ENCODE results near the gene EEF2K. TPM values are rescaled to one million over a fixed set of nuclear protein-coding genes. Genes with fewer than 3 reads are reported as not detected.

EEF2K gene
- total and polyA plus RNA-seq, 2 donors (not counting 1 experiment from before 2014, with no cell fraction given), result 11.8 to 28.7 TPM

DNA sequence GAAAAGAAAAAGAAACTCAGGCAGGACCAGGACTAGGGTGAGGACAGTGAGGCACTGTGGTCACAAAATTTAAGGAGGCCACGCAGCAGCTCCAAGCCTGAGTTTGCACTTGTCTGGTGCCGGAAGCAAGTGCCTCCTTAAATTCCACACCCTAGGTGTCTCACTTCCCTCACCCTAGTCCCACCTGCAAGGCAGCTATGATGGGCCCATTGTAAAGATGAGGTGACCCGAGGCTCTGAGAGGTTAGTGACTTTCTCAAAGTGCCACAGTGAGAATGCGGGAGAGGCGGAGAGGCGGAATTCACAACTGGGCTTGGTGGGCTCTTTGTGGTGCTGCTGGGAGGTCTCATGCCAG lies 21.5 kb upstream of the EEF2K start:
- H3K27ac ChIP-seq (ENCODE audit: low read length in 2 of 2), result no peak overlapping the region
- no peak overlapping the region for H3K4me3 Mint-ChIP-seq
- H3K79me2 ChIP-seq (ENCODE audit: control insufficient read depth, insufficient read depth, low read length), result no peaks in the 10 kb centered on the region
- H3K27me3 ChIP-seq (replicated peaks in 1 of 4; ENCODE audit: control extremely low read depth in 1 of 4, control insufficient read depth in 3 of 4, insufficient read depth in 4 of 4, low read length in 3 of 4), result no peaks in the 10 kb centered on the region
- H3K27me3 Mint-ChIP-seq, result no peaks in the 10 kb centered on the region
- DNase-seq, result no peak
- no peak overlapping the region for H2AFZ ChIP-seq (ENCODE audit: insufficient read depth, low read depth, low read length, poor library complexity, severe bottlenecking)
- 100% methylated on average over 4 of the region's 6 CpGs for WGBS (ENCODE audit: insufficient coverage)
- no peak overlapping the region for H3K27ac Mint-ChIP-seq
- TF ChIP-seq EZH2 (IDR thresholded peaks at IDR 0.05; ENCODE audit: borderline replicate concordance, insufficient read depth, low read depth, low read length, poor library complexity, severe bottlenecking), result no peak
- TF ChIP-seq, protein P1, sequence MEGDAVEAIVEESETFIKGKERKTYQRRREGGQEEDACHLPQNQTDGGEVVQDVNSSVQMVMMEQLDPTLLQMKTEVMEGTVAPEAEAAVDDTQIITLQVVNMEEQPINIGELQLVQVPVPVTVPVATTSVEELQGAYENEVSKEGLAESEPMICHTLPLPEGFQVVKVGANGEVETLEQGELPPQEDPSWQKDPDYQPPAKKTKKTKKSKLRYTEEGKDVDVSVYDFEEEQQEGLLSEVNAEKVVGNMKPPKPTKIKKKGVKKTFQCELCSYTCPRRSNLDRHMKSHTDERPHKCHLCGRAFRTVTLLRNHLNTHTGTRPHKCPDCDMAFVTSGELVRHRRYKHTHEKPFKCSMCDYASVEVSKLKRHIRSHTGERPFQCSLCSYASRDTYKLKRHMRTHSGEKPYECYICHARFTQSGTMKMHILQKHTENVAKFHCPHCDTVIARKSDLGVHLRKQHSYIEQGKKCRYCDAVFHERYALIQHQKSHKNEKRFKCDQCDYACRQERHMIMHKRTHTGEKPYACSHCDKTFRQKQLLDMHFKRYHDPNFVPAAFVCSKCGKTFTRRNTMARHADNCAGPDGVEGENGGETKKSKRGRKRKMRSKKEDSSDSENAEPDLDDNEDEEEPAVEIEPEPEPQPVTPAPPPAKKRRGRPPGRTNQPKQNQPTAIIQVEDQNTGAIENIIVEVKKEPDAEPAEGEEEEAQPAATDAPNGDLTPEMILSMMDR (IDR thresholded peaks at IDR 0.05), result no peak
- H3K4me2 ChIP-seq (replicated peaks; ENCODE audit: low read depth, low read length, poor library complexity, severe bottlenecking), result no peak overlapping the region
- ATAC-seq (ENCODE audit: low read depth), result no peak
- POLR2A ChIA-PET, result no interaction called here
- H3K9me3 Mint-ChIP-seq (ENCODE audit: insufficient read depth), result no peaks in the 10 kb centered on the region
- H3K4me1 ChIP-seq (ENCODE audit: control insufficient read depth in 2 of 2, insufficient read depth in 2 of 2, low read length in 2 of 2), result peaks cover 17 to 18% of the 10 kb centered on the region in 2 donors
- intact Hi-C loops (cut with micrococcal nuclease), result loop anchor here (1.0 kb wide), 1 partner anchor 113 kb away; the partner anchor contains the start of gene POLR3E
- no peak overlapping the region for H3K9ac ChIP-seq (ENCODE audit: low read length)
- no peaks in the 10 kb centered on the region for H3K9me3 ChIP-seq (ENCODE audit: control extremely low read depth in 1 of 3, control insufficient read depth in 2 of 3, insufficient read depth in 1 of 3, low read length in 2 of 3)
- CTCF ChIA-PET, result interaction anchor here (1.0 to 6.7 kb wide), 4 partner anchors 11 to 184 kb away, joined by 3 to 53 read pairs (median 5); partner anchors contain the start of genes PDZD9 and POLR3E
- H3K36me3 ChIP-seq (replicated peaks in 1 of 2; ENCODE audit: control extremely low read depth in 1 of 2, control insufficient read depth in 1 of 2, extremely low read depth in 1 of 2, insufficient read depth in 2 of 2, low read length in 1 of 2), result no peaks in the 10 kb centered on the region
- peaks cover 16% of the 10 kb centered on the region for H3K4me1 Mint-ChIP-seq
- no peaks in the 10 kb centered on the region for H4K20me1 ChIP-seq (ENCODE audit: control insufficient read depth, insufficient read depth, low read length, poor library complexity, severe bottlenecking)
- H3K4me3 ChIP-seq (ENCODE audit: control extremely low read depth in 1 of 5, extremely low read depth in 1 of 5, insufficient read depth in 1 of 5, low read depth in 2 of 5, low read length in 4 of 5), result no peak overlapping the region

DNA sequence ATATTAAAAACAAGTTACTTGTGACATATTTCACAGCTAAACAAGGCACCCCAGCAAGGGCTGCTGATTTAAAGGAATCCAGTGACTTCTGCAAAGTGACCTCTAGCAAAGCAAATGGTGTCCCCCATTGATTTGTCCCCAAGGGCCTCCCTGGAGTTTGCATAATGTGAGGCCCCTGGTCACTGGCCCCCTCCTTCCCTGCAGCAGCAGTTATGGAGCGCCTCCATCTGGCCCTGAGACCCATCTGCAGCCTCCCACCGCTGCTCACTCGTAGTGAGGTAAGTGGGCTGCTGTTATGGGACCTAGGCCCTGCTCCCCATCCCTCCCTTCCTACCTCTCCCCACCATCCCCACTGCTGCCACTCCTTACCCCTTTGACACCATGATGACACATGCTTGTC lies 19.6 kb upstream of the EEF2K start:
- Histone ChIP-seq H3K27ac (ENCODE audit: low read length in 2 of 2) (no peak overlapping the region), H3K4me3 (ENCODE audit: control extremely low read depth in 1 of 5, extremely low read depth in 1 of 5, insufficient read depth in 1 of 5, low read depth in 2 of 5, low read length in 4 of 5) (no peak overlapping the region), H3K9ac (ENCODE audit: low read length) (no peak overlapping the region), H3K4me1 (ENCODE audit: control insufficient read depth in 2 of 2, insufficient read depth in 2 of 2, low read length in 2 of 2) (peaks cover 18 to 23% of the 10 kb centered on the region in 2 donors), H3K27me3 (replicated peaks in 1 of 4; ENCODE audit: control extremely low read depth in 1 of 4, control insufficient read depth in 3 of 4, insufficient read depth in 4 of 4, low read length in 3 of 4) (no peaks in the 10 kb centered on the region), H3K79me2 (ENCODE audit: control insufficient read depth, insufficient read depth, low read length) (no peaks in the 10 kb centered on the region), H4K20me1 (ENCODE audit: control insufficient read depth, insufficient read depth, low read length, poor library complexity, severe bottlenecking) (no peaks in the 10 kb centered on the region), H2AFZ (ENCODE audit: insufficient read depth, low read depth, low read length, poor library complexity, severe bottlenecking) (no peak overlapping the region), H3K36me3 (replicated peaks in 1 of 2; ENCODE audit: control extremely low read depth in 1 of 2, control insufficient read depth in 1 of 2, extremely low read depth in 1 of 2, insufficient read depth in 2 of 2, low read length in 1 of 2) (no peaks in the 10 kb centered on the region), H3K4me2 (replicated peaks; ENCODE audit: low read depth, low read length, poor library complexity, severe bottlenecking) (no peak overlapping the region), H3K9me3 (ENCODE audit: control extremely low read depth in 1 of 3, control insufficient read depth in 2 of 3, insufficient read depth in 1 of 3, low read length in 2 of 3) (peaks cover 0 to 4% (median 0%) of the 10 kb centered on the region in 3 donors)
- CTCF ChIA-PET, result interaction anchor here (0.6 to 6.7 kb wide), 6 partner anchors 113 to 602 kb away, joined by 3 to 53 read pairs (median 5); partner anchors contain the start of gene POLR3E
- Mint-ChIP-seq H3K4me1 (peaks cover 24% of the 10 kb centered on the region), H3K27me3 (no peaks in the 10 kb centered on the region), H3K9me3 (ENCODE audit: insufficient read depth) (no peaks in the 10 kb centered on the region), H3K4me3 (no peak overlapping the region), H3K27ac (peak overlapping the region; percentile 58)
- no peak for DNase-seq
- no peak for ATAC-seq (ENCODE audit: low read depth)
- POLR2A ChIA-PET, result interaction anchor here (0.6 kb wide), 1 partner anchor 174 kb away, joined by 4 read pairs; no protein-coding TSS in a partner anchor
- TF ChIP-seq, protein P1 (IDR thresholded peaks at IDR 0.05), result no peak
- no peak for TF ChIP-seq EZH2 (IDR thresholded peaks at IDR 0.05; ENCODE audit: borderline replicate concordance, insufficient read depth, low read depth, low read length, poor library complexity, severe bottlenecking)
- no CpG with 5 or more reads among the region's 3 CpGs for WGBS (ENCODE audit: insufficient coverage)
- intact Hi-C loops (cut with micrococcal nuclease), result no loop called here
